ENCODE results near the gene TRIM63.

The TRIM63 gene

GRCh38 chr1:26049531-26050247, 17.7 kb downstream of the TRIM63 start:
- H3K27me3 ChIP-seq: peaks cover 40 to 55% (median 50%) of the 10 kb centered on the region in 11 experiments
- H3K36me3 ChIP-seq: no peaks in the 10 kb centered on the region
- no peak overlapping the region for H3K9ac ChIP-seq
- no peaks in the 10 kb centered on the region for H3K9me3 ChIP-seq (replicated peaks in 1 of 11)
- H4K20me1 ChIP-seq: peaks cover 0 to 16% (median 0%) of the 10 kb centered on the region in 11 experiments; a peak in 6 of 22 replicates
- H3K4me2 ChIP-seq: peak overlapping the region in 2 of 11 experiments; percentile 27 to 48; a peak in 3 of 22 replicates
- H3K27ac ChIP-seq: no peak overlapping the region
- TF ChIP-seq Cebpa-rat (IDR thresholded peaks at IDR 0.05): no peak
- no peak overlapping the region for H3K4me3 ChIP-seq
- peaks cover 6 to 19% (median 9%) of the 10 kb centered on the region in 10 experiments; a peak in 19 of 20 replicates for H3K4me1 ChIP-seq

GRCh38 chr1:26047278-26047874, 20.1 kb downstream of the TRIM63 start:
- Histone ChIP-seq H3K9me3 (replicated peaks in 1 of 11) (no peaks in the 10 kb centered on the region), H3K27me3 (peaks cover 51 to 78% (median 70%) of the 10 kb centered on the region in 11 experiments), H3K9ac (no peak overlapping the region), H3K4me3 (no peak overlapping the region), H3K36me3 (no peaks in the 10 kb centered on the region), H3K27ac (no peak overlapping the region), H3K4me1 (peaks cover 0 to 9% (median 0%) of the 10 kb centered on the region in 10 experiments; a peak in 4 of 20 replicates), H4K20me1 (peaks cover 0 to 16% (median 0%) of the 10 kb centered on the region in 11 experiments; a peak in 6 of 22 replicates), H3K4me2 (no peak overlapping the region)
- no peak for TF ChIP-seq Cebpa-rat (IDR thresholded peaks at IDR 0.05)

GRCh38 chr1:26046246-26047095, 21.0 kb downstream of the TRIM63 start:
- no peak overlapping the region for H3K4me2 ChIP-seq
- peaks cover 0 to 16% (median 0%) of the 10 kb centered on the region in 11 experiments; a peak in 6 of 22 replicates for H4K20me1 ChIP-seq
- H3K27me3 ChIP-seq: peaks cover 51 to 83% (median 70%) of the 10 kb centered on the region in 11 experiments
- H3K27ac ChIP-seq: no peak overlapping the region
- no peak for TF ChIP-seq Cebpa-rat (IDR thresholded peaks at IDR 0.05)
- no peaks in the 10 kb centered on the region for H3K9me3 ChIP-seq (replicated peaks in 1 of 11)
- H3K4me1 ChIP-seq: peaks cover 0 to 9% (median 0%) of the 10 kb centered on the region in 10 experiments; a peak in 4 of 20 replicates
- H3K36me3 ChIP-seq: no peaks in the 10 kb centered on the region
- H3K9ac ChIP-seq: no peak overlapping the region
- no peak overlapping the region for H3K4me3 ChIP-seq

- H3K27ac ChIP-seq: no peak within 1 kb of the TSS
- H3K4me2 ChIP-seq: no peak within 1 kb of the TSS
- H3K9ac ChIP-seq: no peak within 1 kb of the TSS
- H3K36me3 ChIP-seq: no peaks in the 10 kb centered on the region
- H3K4me1 ChIP-seq: peaks cover 0 to 9% (median 0%) of the 10 kb centered on the region in 10 experiments; a peak in 3 of 20 replicates
- no peak for TF ChIP-seq Cebpa-rat (IDR thresholded peaks at IDR 0.05)
- peaks cover 0 to 16% (median 0%) of the 10 kb centered on the region in 11 experiments; a peak in 6 of 22 replicates for H4K20me1 ChIP-seq
- no peaks in the 10 kb centered on the region for H3K9me3 ChIP-seq (replicated peaks in 1 of 11)
- no peak within 1 kb of the TSS for H3K4me3 ChIP-seq
- peaks cover 51 to 83% (median 70%) of the 10 kb centered on the region in 11 experiments for H3K27me3 ChIP-seq
Measured at GRCh38 chr1:26045722-26046245, 21.6 kb downstream of the TRIM63 start, which contains the start of gene SLC30A2. SLC30A2 (minus strand) TSS chr1:26046118; CDS start chr1:26045896, 222 bp downstream.

GRCh38 chr1:26044971-26045721, 22.3 kb downstream of the TRIM63 start:
- Histone ChIP-seq H3K36me3 (no peaks in the 10 kb centered on the region), H3K4me1 (peaks cover 0 to 9% (median 0%) of the 10 kb centered on the region in 10 experiments; a peak in 3 of 20 replicates), H3K27ac (no peak overlapping the region), H3K27me3 (peaks cover 51 to 81% (median 70%) of the 10 kb centered on the region in 11 experiments), H4K20me1 (peaks cover 0 to 16% (median 0%) of the 10 kb centered on the region in 11 experiments; a peak in 6 of 22 replicates), H3K9me3 (replicated peaks in 1 of 11) (no peaks in the 10 kb centered on the region), H3K4me2 (no peak overlapping the region), H3K4me3 (no peak overlapping the region), H3K9ac (no peak overlapping the region)
- no peak for TF ChIP-seq Cebpa-rat (IDR thresholded peaks at IDR 0.05)

GRCh38 chr1:26044414-26044813, 23.0 kb downstream of the TRIM63 start:
- H3K4me1 ChIP-seq: peaks cover 0 to 5% (median 2%) of the 10 kb centered on the region in 10 experiments; a peak in 7 of 20 replicates
- no peak overlapping the region for H3K4me3 ChIP-seq
- no peaks in the 10 kb centered on the region for H3K9me3 ChIP-seq (replicated peaks in 1 of 11)
- H4K20me1 ChIP-seq: peaks cover 0 to 16% (median 0%) of the 10 kb centered on the region in 11 experiments; a peak in 6 of 22 replicates
- TF ChIP-seq Cebpa-rat (IDR thresholded peaks at IDR 0.05): no peak
- H3K9ac ChIP-seq: no peak overlapping the region
- peaks cover 51 to 75% (median 66%) of the 10 kb centered on the region in 11 experiments for H3K27me3 ChIP-seq
- no peak overlapping the region for H3K27ac ChIP-seq
- no peak overlapping the region for H3K4me2 ChIP-seq
- H3K36me3 ChIP-seq: no peaks in the 10 kb centered on the region

GRCh38 chr1:26043765-26044164, 23.7 kb downstream of the TRIM63 start:
- no peaks in the 10 kb centered on the region for H3K36me3 ChIP-seq
- no peak overlapping the region for H3K4me2 ChIP-seq
- no peak overlapping the region for H3K4me3 ChIP-seq
- peaks cover 0 to 16% (median 0%) of the 10 kb centered on the region in 11 experiments; a peak in 6 of 22 replicates for H4K20me1 ChIP-seq
- H3K9ac ChIP-seq: no peak overlapping the region
- H3K27ac ChIP-seq: no peak overlapping the region
- peaks cover 0 to 5% (median 0%) of the 10 kb centered on the region in 10 experiments; a peak in 4 of 20 replicates for H3K4me1 ChIP-seq
- no peak for TF ChIP-seq Cebpa-rat (IDR thresholded peaks at IDR 0.05)
- no peaks in the 10 kb centered on the region for H3K9me3 ChIP-seq (replicated peaks in 1 of 11)
- H3K27me3 ChIP-seq: peaks cover 49 to 69% (median 61%) of the 10 kb centered on the region in 11 experiments

GRCh38 chr1:26041978-26042377, 25.5 kb downstream of the TRIM63 start:
- TF ChIP-seq Cebpa-rat (IDR thresholded peaks at IDR 0.05): no peak
- Histone ChIP-seq H3K9me3 (replicated peaks in 1 of 11) (no peaks in the 10 kb centered on the region), H3K27me3 (peaks cover 31 to 51% (median 43%) of the 10 kb centered on the region in 11 experiments), H4K20me1 (peaks cover 0 to 16% (median 0%) of the 10 kb centered on the region in 11 experiments; a peak in 6 of 22 replicates), H3K36me3 (no peaks in the 10 kb centered on the region), H3K4me1 (peaks cover 0 to 17% (median 4%) of the 10 kb centered on the region in 10 experiments; a peak in 8 of 20 replicates), H3K4me2 (no peak overlapping the region), H3K9ac (no peak overlapping the region), H3K4me3 (no peak overlapping the region), H3K27ac (no peak overlapping the region)

All from BLaER1 treated with 17β-estradiol and CSF1 and Interleukin-3, amounts not matched to agents 10 nM and 100 nM (cell line).